Smooth muscle cell (in vitro differentiated cells): ENCODE data around the gene DLG5. TPM values are rescaled to one million over a fixed set of nuclear protein-coding genes. Genes with fewer than 3 reads are reported as not detected.
"Not testable (repeated sequence)": the region's sequence is repeated elsewhere in the genome, so short reads cannot be mapped to it uniquely, and the experiment has no call there.

Source experiments
- DNase-seq: peaks from one replicate; lab custom pipeline; 2025; ENCODE audit not compliant: unreplicated experiment; lab: John Stamatoyannopoulos, UW
- H2AFZ ChIP-seq: fragments of 200-600 bp; sonication (generic); 2 replicates; pipeline ENCODE4 v1.6.0; 2016; ENCODE audit warnings: antibody characterized with exemption, low read depth, mild to moderate bottlenecking
- H3F3A ChIP-seq: fragments of 200-600 bp; sonication (generic); 2 replicates; pipeline ENCODE4 v1.6.0; 2017; ENCODE audit warnings: antibody characterized with exemption, low read depth
- H3K27ac ChIP-seq: fragments of 200-600 bp; sonication (generic); 2 replicates; pipeline ENCODE4 v1.5.1; 2016; ENCODE audit warnings: low read depth, mild to moderate bottlenecking
- H3K27me3 ChIP-seq: fragments of 200-600 bp; sonication (generic); 2 replicates; pipeline ENCODE4 v1.6.1; 2016; ENCODE audit warnings: low read depth, mild to moderate bottlenecking
- H3K36me3 ChIP-seq: fragments of 200-600 bp; sonication (generic); 2 replicates; pipeline ENCODE4 v1.5.1; 2016; ENCODE audit warnings: low read depth
- H3K4me1 ChIP-seq: fragments of 200-600 bp; sonication (generic); 2 replicates; pipeline ENCODE4 v1.5.1; 2016; ENCODE audit warnings: low read depth
- H3K4me2 ChIP-seq: fragments of 200-600 bp; sonication (generic); 2 replicates; pipeline ENCODE4 v1.6.0; 2016; ENCODE audit warnings: mild to moderate bottlenecking
- H3K4me3 ChIP-seq: fragments of 200-600 bp; sonication (generic); 2 replicates; pipeline ENCODE4 v1.5.1; 2016; ENCODE audit warnings: mild to moderate bottlenecking
- H3K79me2 ChIP-seq: fragments of 200-600 bp; sonication (generic); 2 replicates; pipeline ENCODE4 v1.6.0; 2016; ENCODE audit warnings: low read depth, mild to moderate bottlenecking
- H3K9ac ChIP-seq: fragments of 200-600 bp; sonication (generic); 2 replicates; pipeline ENCODE4 v1.6.0; 2016; ENCODE audit warnings: low read depth
- H3K9me3 ChIP-seq: fragments of 200-600 bp; sonication (generic); replicated peaks from 2 replicates; pipeline ENCODE4 v1.5.1; 2016; ENCODE audit warnings: low read depth
- H4K20me1 ChIP-seq: fragments of 200-600 bp; sonication (generic); 2 replicates; pipeline ENCODE4 v1.6.0; 2016; ENCODE audit warnings: low read depth
- WGBS: methylation state at CpG from one replicate; pipeline ENCODE4 v1.1.7; 2016; ENCODE audit warnings: low lambda C conversion rate; 5-methylcytosine and 5-hydroxymethylcytosine counted together
- polyA plus RNA-seq: library from polyadenylated mRNA; unstranded; fragments of >200 nt; fragmentation: Nextera tagmentation; extraction: Ambion mirVana; gene quantifications from 2 replicates; pipeline ENCODE4 v1.2.1, GENCODE V29; 2016
- total RNA-seq: library from RNA; depleted of rRNA; stranded (reverse); fragments of >200 nt; gene quantifications from 2 replicates; pipeline ENCODE4 v1.2.3, GENCODE V29; 2014
- TF ChIP-seq, protein P1 (sequence below): fragments of 200-600 bp; sonication (generic); IDR thresholded peaks from 2 replicates; pipeline ENCODE4 v1.5.1; 2017; ENCODE audit warnings: borderline replicate concordance, mild to moderate bottlenecking, antibody characterized with exemption; ENCODE audit not compliant: insufficient read depth, poor library complexity, severe bottlenecking

DLG5 gene
- total and polyA plus RNA-seq, 2 experiments from 2014 or later: 11.3 to 21.8 TPM

DNA sequence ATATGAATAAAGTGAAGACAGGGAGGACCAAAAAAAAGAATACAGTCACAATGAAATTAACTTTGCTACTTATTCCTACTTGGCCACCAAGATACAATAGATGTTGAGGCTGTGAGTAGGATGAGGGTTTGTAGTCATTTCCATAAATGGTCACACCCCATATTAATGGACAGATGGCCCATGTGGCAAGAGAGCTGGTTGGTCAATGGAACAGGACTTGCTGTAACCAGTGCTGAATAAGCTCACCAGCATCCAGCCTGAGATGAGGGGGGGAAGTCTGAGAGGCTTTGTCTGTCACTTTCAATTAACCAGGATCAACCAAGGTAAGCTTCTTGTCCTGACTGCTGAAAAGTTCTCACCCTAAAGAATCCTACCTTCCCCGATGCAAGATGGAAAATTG, 158.5 kb downstream of the DLG5 start:
- H3F3A ChIP-seq: no peaks in the 10 kb centered on the region
- no peaks in the 10 kb centered on the region for H3K36me3 ChIP-seq
- H3K4me1 ChIP-seq: no peaks in the 10 kb centered on the region
- WGBS: 97% methylated on average over 1 of the region's 1 CpG
- no peak overlapping the region for H3K9ac ChIP-seq
- H3K9me3 ChIP-seq: no peaks in the 10 kb centered on the region
- no peaks in the 10 kb centered on the region for H4K20me1 ChIP-seq
- H3K27me3 ChIP-seq: no peaks in the 10 kb centered on the region
- H3K4me3 ChIP-seq: no peak overlapping the region
- H3K4me2 ChIP-seq: no peak overlapping the region
- no peaks in the 10 kb centered on the region for H3K79me2 ChIP-seq
- H2AFZ ChIP-seq: no peak overlapping the region
- no peak overlapping the region for H3K27ac ChIP-seq
- no peak for DNase-seq
- TF ChIP-seq, protein P1, sequence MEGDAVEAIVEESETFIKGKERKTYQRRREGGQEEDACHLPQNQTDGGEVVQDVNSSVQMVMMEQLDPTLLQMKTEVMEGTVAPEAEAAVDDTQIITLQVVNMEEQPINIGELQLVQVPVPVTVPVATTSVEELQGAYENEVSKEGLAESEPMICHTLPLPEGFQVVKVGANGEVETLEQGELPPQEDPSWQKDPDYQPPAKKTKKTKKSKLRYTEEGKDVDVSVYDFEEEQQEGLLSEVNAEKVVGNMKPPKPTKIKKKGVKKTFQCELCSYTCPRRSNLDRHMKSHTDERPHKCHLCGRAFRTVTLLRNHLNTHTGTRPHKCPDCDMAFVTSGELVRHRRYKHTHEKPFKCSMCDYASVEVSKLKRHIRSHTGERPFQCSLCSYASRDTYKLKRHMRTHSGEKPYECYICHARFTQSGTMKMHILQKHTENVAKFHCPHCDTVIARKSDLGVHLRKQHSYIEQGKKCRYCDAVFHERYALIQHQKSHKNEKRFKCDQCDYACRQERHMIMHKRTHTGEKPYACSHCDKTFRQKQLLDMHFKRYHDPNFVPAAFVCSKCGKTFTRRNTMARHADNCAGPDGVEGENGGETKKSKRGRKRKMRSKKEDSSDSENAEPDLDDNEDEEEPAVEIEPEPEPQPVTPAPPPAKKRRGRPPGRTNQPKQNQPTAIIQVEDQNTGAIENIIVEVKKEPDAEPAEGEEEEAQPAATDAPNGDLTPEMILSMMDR: no peak

DNA sequence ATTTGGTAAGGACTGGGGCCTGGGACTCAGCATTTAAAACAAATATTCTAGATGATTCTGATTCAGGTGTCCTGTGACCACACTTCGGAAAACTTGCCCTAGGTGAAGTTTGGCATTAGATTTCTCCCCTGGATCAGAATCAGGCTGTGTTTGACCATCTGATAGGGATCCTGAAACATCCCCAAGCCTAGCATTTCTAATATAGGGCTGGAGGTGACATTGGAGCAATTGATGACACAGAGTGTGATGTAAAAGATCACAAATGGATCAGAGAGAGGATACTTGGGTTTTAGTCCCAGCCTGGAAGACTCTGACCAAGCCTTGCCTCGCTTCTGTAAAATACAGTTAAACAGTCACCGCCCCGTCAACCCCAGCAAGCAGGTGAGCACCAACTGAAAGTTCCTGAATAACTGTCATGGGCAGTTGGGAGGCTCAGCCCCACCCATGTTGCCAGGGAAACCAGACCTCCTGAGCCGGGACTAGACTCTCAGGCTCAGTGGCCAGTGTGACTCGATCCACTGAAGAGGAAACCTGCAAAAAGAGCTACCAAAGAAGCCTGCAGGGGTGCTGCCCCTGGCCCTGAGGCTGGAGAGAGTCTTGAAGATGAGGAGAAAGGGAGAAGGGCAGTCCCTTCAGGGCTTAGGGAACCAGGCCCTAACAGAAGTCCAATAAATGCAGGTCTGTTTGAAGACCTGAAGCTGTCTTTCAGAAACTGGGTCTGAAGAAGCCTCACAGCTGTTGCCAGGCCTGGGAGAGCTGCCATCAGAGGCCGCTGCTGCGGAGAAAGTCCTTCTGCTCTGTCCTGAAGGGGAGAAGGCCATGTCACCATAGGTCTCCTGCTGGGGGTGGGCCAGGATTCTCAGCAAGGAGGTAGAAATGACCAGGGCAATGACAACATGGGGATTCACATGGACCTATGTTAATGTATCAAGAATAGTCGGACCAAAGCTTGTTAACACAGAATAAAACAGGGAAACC, 162.8 kb downstream of the DLG5 start:
- TF ChIP-seq, protein P1: no peak
- 84% methylated on average over 9 of the region's 9 CpGs for WGBS
- H3K79me2 ChIP-seq: no peaks in the 10 kb centered on the region
- no peaks in the 10 kb centered on the region for H3F3A ChIP-seq
- no peaks in the 10 kb centered on the region for H3K4me1 ChIP-seq
- H3K9me3 ChIP-seq: no peaks in the 10 kb centered on the region
- no peak overlapping the region for H3K9ac ChIP-seq
- no peaks in the 10 kb centered on the region for H3K27me3 ChIP-seq
- DNase-seq: no peak
- no peak overlapping the region for H3K4me2 ChIP-seq
- no peak overlapping the region for H3K27ac ChIP-seq
- H2AFZ ChIP-seq: no peak overlapping the region
- H3K36me3 ChIP-seq: no peaks in the 10 kb centered on the region
- no peaks in the 10 kb centered on the region for H4K20me1 ChIP-seq
- H3K4me3 ChIP-seq: no peak overlapping the region

DNA sequence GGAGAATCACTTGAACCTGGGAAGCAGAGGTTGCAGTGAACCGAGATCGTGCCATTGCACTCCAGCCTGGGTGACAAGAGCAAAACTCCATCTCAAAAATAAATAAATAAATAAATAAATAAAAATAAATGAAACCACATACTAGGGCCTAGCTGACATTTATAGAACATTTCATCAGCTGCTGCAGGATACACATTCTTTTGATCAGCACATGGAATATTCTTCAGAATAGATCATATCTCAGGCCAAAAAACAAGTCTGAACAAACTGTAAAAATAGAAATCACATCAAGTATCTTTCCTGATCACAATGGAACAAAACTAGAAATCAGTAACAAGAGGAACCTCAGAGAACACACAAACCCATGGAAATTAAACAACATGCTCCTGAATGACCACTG, 168.1 kb downstream of the DLG5 start:
- H3K4me1 ChIP-seq, H3K36me3 ChIP-seq, H4K20me1 ChIP-seq, H3F3A ChIP-seq, H3K79me2 ChIP-seq, H3K9ac ChIP-seq, H3K27ac ChIP-seq, DNase-seq, H3K4me3 ChIP-seq, H2AFZ ChIP-seq, H3K4me2 ChIP-seq, H3K27me3 ChIP-seq, H3K9me3 ChIP-seq: not testable (repeated sequence)
- WGBS: 96% methylated on average over 2 of the region's 2 CpGs

DNA sequence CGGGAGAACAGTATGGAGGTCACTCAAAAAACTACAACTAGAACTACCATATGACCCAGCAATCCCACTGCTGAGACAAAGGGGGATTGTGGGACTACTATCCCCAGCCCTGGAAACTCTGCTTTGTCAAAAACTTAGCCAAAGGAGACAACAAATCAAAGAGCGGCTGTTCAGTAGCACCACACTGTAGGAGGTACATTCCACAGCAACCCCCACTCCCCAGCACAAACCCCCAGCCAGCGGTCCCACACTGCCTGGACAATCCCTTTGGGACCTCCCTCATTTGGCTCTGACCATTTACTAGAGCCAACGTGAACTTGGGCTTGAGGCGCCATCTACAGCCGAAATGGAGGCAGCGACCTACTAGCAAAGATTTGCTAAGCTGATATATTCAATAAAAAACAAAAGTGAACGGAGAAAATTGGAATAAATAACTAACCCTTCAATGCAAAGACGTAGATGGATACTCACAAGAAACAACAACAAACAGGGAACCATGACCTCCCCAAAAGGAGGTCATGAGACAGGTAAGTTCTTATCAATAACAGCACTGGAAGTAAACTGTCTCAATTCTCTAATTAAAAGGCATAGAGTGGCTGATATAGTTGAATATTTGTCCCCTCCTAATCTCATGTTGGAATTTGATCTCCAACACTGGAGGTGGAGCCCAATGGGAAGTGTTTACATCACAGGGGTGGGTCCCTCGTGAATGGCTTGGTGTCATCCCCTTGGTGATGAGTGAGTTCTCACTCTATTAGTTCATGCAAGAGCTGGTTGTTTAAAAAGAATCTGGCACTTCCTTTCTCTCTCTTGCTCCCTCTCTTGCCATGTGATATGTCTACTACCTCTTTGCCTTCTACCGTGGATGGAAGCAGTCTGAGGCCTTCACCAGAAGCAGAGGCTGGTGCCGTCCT, 170.0 kb downstream of the DLG5 start:
- no peak overlapping the region for H2AFZ ChIP-seq
- peaks cover 5% of the 10 kb centered on the region for H3K4me1 ChIP-seq
- TF ChIP-seq, protein P1: peak; percentile 74
- H4K20me1 ChIP-seq: no peaks in the 10 kb centered on the region
- no peak for DNase-seq
- 18% methylated on average over 11 of the region's 12 CpGs for WGBS
- H3K9me3 ChIP-seq: no peaks in the 10 kb centered on the region
- no peak overlapping the region for H3K9ac ChIP-seq
- peak overlapping the region; percentile 28 for H3K4me2 ChIP-seq
- H3K27me3 ChIP-seq: no peaks in the 10 kb centered on the region
- no peak overlapping the region for H3K27ac ChIP-seq
- no peaks in the 10 kb centered on the region for H3F3A ChIP-seq
- no peaks in the 10 kb centered on the region for H3K79me2 ChIP-seq
- no peaks in the 10 kb centered on the region for H3K36me3 ChIP-seq
- no peak overlapping the region for H3K4me3 ChIP-seq
